GM19025 (cell line): ENCODE measurements around the gene TEX54.
A peak's percentile ranks its signal among the peaks of the same experiment; 100 is the strongest.
"Not testable (repeated sequence)": the region's sequence is repeated elsewhere in the genome, so short reads cannot be mapped to it uniquely, and the experiment has no call there.

Experiments used
- ATAC-seq: cut with Tn5 transposase; IDR thresholded peaks from one replicate; pipeline ENCODE4 v1.9.1; 2021; ENCODE audit warnings: mild to moderate bottlenecking, low read depth, moderate library complexity; ENCODE audit not compliant: unreplicated experiment

The TEX54 gene

GRCh38 chr11:62855571-62856332 is 23.1 kb upstream of the TEX54 start:
- ATAC-seq, result peak; percentile 76

GRCh38 chr11:62854825-62855570 is 22.4 kb upstream of the TEX54 start:
- ATAC-seq, result no peak

GRCh38 chr11:62854013-62854824 is 21.6 kb upstream of the TEX54 start:
- no peak for ATAC-seq

GRCh38 chr11:62853279-62853965 is 20.8 kb upstream of the TEX54 start:
- no peak for ATAC-seq

- ATAC-seq, result no peak
These were observed 20.0 kb upstream of the TEX54 start for GRCh38 chr11:62852523-62853188.

GRCh38 chr11:62851807-62852522 is 19.3 kb upstream of the TEX54 start:
- ATAC-seq, result no peak

- ATAC-seq, result no peak
These were observed 18.5 kb upstream of the TEX54 start for GRCh38 chr11:62850911-62851806.

- ATAC-seq, result no peak
These were observed 15.2 kb upstream of the TEX54 start for GRCh38 chr11:62847767-62848314.

GRCh38 chr11:62846177-62846576 is 13.5 kb upstream of the TEX54 start:
- no peak for ATAC-seq

- ATAC-seq, result no peak
These were observed 11.5 kb upstream of the TEX54 start for GRCh38 chr11:62844154-62844553.

- ATAC-seq, result no peak
These were observed 10.8 kb upstream of the TEX54 start for GRCh38 chr11:62843466-62843865.

- not testable (repeated sequence) for ATAC-seq
These were observed 10.2 kb upstream of the TEX54 start for GRCh38 chr11:62842891-62843290.

GRCh38 chr11:62842171-62842741 is 9.6 kb upstream of the TEX54 start:
- ATAC-seq, result no peak

- peak; percentile 54 for ATAC-seq
These were observed 8.9 kb upstream of the TEX54 start for GRCh38 chr11:62841361-62842170.

GRCh38 chr11:62840721-62841360 is 8.2 kb upstream of the TEX54 start:
- ATAC-seq, result peak; percentile 1
